ENCODE data around the gene RFXANK. TPM values are rescaled to one million over a fixed set of nuclear protein-coding genes. Genes with fewer than 3 reads are reported as not detected.

Gene RFXANK
- total and polyA plus RNA-seq, 4 donors, result 46.6 to 148 (median 98.6) TPM

GRCh38 chr19:19212916-19213315 is 20.9 kb downstream of the RFXANK start:
- Histone ChIP-seq H3K27me3 (ENCODE audit: control insufficient read depth in 3 of 3, insufficient read depth in 3 of 3, low read length in 2 of 3) (peaks cover 7 to 36% (median 22%) of the 10 kb centered on the region in 3 donors), H3K27ac (ENCODE audit: low read depth in 1 of 2, low read length in 1 of 2) (no peak overlapping the region), H3K4me3 (no peak overlapping the region), H3K36me3 (ENCODE audit: control insufficient read depth in 4 of 4, insufficient read depth in 4 of 4, low read length in 4 of 4) (no peaks in the 10 kb centered on the region), H3K9me3 (ENCODE audit: control insufficient read depth in 4 of 4, insufficient read depth in 3 of 4, low read length in 3 of 4) (peaks cover 0 to 1% (median 0%) of the 10 kb centered on the region in 4 donors), H3K9ac (ENCODE audit: insufficient read depth in 1 of 2, low read length in 2 of 2) (no peak overlapping the region), H3K4me1 (ENCODE audit: control insufficient read depth in 5 of 5, insufficient read depth in 5 of 5, low read length in 5 of 5) (peaks cover 0 to 2% (median 0%) of the 10 kb centered on the region in 5 donors)
- WGBS, 2 donors, result 8 to 9% methylated on average over 7 of the region's 7 CpGs
- DNase-seq, result no peak
- TF ChIP-seq CTCF (IDR thresholded peaks at IDR 0.05; ENCODE audit: control extremely low read depth, extremely low read depth), result no peak
- no peak for ATAC-seq (ENCODE audit: insufficient read depth, low FRiP score)

GRCh38 chr19:19213426-19214158 is 21.5 kb downstream of the RFXANK start:
- TF ChIP-seq CTCF (IDR thresholded peaks at IDR 0.05; ENCODE audit: control extremely low read depth, extremely low read depth), result no peak
- WGBS, 2 donors, result 44 to 57% methylated on average over 20 to 21 of the region's 21 CpGs
- Histone ChIP-seq H3K27me3 (ENCODE audit: control insufficient read depth in 3 of 3, insufficient read depth in 3 of 3, low read length in 2 of 3) (peaks cover 7 to 36% (median 22%) of the 10 kb centered on the region in 3 donors), H3K9ac (ENCODE audit: insufficient read depth in 1 of 2, low read length in 2 of 2) (no peak overlapping the region), H3K36me3 (ENCODE audit: control insufficient read depth in 4 of 4, insufficient read depth in 4 of 4, low read length in 4 of 4) (no peaks in the 10 kb centered on the region), H3K27ac (ENCODE audit: low read depth in 1 of 2, low read length in 1 of 2) (no peak overlapping the region), H3K4me1 (ENCODE audit: control insufficient read depth in 5 of 5, insufficient read depth in 5 of 5, low read length in 5 of 5) (peaks cover 0 to 2% (median 0%) of the 10 kb centered on the region in 5 donors), H3K9me3 (ENCODE audit: control insufficient read depth in 4 of 4, insufficient read depth in 3 of 4, low read length in 3 of 4) (peaks cover 0 to 1% (median 0%) of the 10 kb centered on the region in 4 donors), H3K4me3 (no peak overlapping the region)
- ATAC-seq (ENCODE audit: insufficient read depth, low FRiP score), result no peak
- DNase-seq, result no peak

- DNase-seq, result no peak
- no peak for TF ChIP-seq CTCF (IDR thresholded peaks at IDR 0.05; ENCODE audit: control extremely low read depth, extremely low read depth)
- 3 to 4% methylated on average over 5 of the region's 5 CpGs for WGBS, 2 donors
- H3K27ac ChIP-seq (ENCODE audit: low read depth in 1 of 2, low read length in 1 of 2), result no peak overlapping the region
- H3K4me1 ChIP-seq (ENCODE audit: control insufficient read depth in 5 of 5, insufficient read depth in 5 of 5, low read length in 5 of 5), result peaks cover 0 to 2% (median 0%) of the 10 kb centered on the region in 5 donors
- no peak for ATAC-seq (ENCODE audit: insufficient read depth, low FRiP score)
- H3K4me3 ChIP-seq, result no peak overlapping the region
- no peak overlapping the region for H3K9ac ChIP-seq (ENCODE audit: insufficient read depth in 1 of 2, low read length in 2 of 2)
- peaks cover 7 to 36% (median 22%) of the 10 kb centered on the region in 3 donors for H3K27me3 ChIP-seq (ENCODE audit: control insufficient read depth in 3 of 3, insufficient read depth in 3 of 3, low read length in 2 of 3)
- H3K36me3 ChIP-seq (ENCODE audit: control insufficient read depth in 4 of 4, insufficient read depth in 4 of 4, low read length in 4 of 4), result no peaks in the 10 kb centered on the region
- peaks cover 0 to 1% (median 0%) of the 10 kb centered on the region in 4 donors for H3K9me3 ChIP-seq (ENCODE audit: control insufficient read depth in 4 of 4, insufficient read depth in 3 of 4, low read length in 3 of 4)
These were observed 22.1 kb downstream of the RFXANK start for GRCh38 chr19:19214159-19214490.
